ENCODE measurements around the gene KANSL1L. TPM values are rescaled to one million over a fixed set of nuclear protein-coding genes. Genes with fewer than 3 reads are reported as not detected.

KANSL1L gene
- polyA plus RNA-seq, 1 of the 3 experiments (the other 2 are of a cell fraction) = 5.5 TPM

DNA sequence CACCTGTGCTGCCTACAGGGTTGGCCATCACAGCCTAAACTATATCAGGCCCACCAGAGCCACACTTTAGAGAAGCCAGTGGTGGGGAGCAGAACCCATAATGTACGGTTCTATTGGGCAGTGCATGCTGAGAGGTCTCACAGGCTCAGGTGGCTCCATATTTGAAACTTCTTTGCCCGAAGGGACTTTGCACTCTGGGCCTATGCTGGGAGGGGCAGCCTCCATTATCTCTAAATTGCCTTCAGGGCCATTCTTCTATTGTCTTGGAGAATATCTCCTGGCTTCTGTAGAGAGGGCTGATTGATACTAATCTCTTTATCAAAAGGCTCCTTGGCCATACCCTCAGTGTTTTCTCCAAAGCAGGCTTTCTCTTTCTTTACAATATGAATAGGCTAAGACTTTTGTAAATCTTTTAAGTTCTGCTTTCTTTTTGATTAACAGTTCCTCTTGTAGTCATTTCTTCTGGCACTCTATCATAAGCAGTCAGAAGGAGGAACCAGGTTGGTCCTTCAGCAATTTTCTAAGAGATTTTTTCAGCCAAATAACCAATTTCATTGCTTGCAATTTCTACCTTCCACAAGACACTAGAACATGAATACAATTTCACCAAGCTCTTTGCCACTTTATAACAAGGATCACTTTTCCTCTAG is 124.2 kb downstream of the KANSL1L start:
- no peak overlapping the region for H3K4me3 ChIP-seq (ENCODE audit: low read depth in 2 of 2, low read length in 1 of 2)
- WGBS (ENCODE audit: low lambda C conversion rate) = no CpG with 5 or more reads among the region's 2 CpGs
- DNase-seq = no peak
- H3K27ac ChIP-seq (ENCODE audit: low read depth in 2 of 2, low read length in 1 of 2) = no peak overlapping the region
- peaks cover 6 to 7% of the 10 kb centered on the region in 2 experiments for H3K36me3 ChIP-seq (replicated peaks in 1 of 2; ENCODE audit: control insufficient read depth in 1 of 2, insufficient read depth in 2 of 2, low read length in 1 of 2)
- CTCF ChIA-PET = no interaction called here
- H3K27me3 ChIP-seq (ENCODE audit: insufficient read depth) = no peaks in the 10 kb centered on the region
- TF ChIP-seq RAD21 (IDR thresholded peaks at IDR 0.05; ENCODE audit: low read length) (no peak), SIN3A (IDR thresholded peaks at IDR 0.05; ENCODE audit: borderline replicate concordance, low read depth, low read length) (no peak), GATA2 (CRISPR knock-in tag; IDR thresholded peaks at IDR 0.05) (no peak), RFX5 (IDR thresholded peaks at IDR 0.05; ENCODE audit: low read length) (no peak), MAX (IDR thresholded peaks at IDR 0.05; ENCODE audit: low read depth) (no peak), FOSL2 (IDR thresholded peaks at IDR 0.05; ENCODE audit: borderline replicate concordance, low read depth) (no peak), EP300 (IDR thresholded peaks at IDR 0.05; ENCODE audit: borderline replicate concordance in 1 of 2, low read depth in 1 of 2, low read length in 1 of 2) (no peak)
- H3K79me2 ChIP-seq (ENCODE audit: insufficient read depth) = no peaks in the 10 kb centered on the region
- H3K9me3 ChIP-seq = no peaks in the 10 kb centered on the region
- no peak overlapping the region for H3K9ac ChIP-seq
- 0 out of 2 replicates have a peak, but pooled peaks cover 3% of the 10 kb centered on the region for H3K9me2 ChIP-seq
- no peaks in the 10 kb centered on the region for H3K4me1 ChIP-seq (ENCODE audit: control insufficient read depth in 1 of 2, insufficient read depth in 2 of 2, low read depth in 1 of 2, low read length in 1 of 2)
- POLR2A ChIA-PET = no interaction called here
- H3F3A ChIP-seq (replicated peaks; ENCODE audit: insufficient read depth) = no peaks in the 10 kb centered on the region
- H4K20me1 ChIP-seq (ENCODE audit: insufficient read depth) = no peaks in the 10 kb centered on the region
- no peak overlapping the region for H3K4me2 ChIP-seq
- H2AFZ ChIP-seq (ENCODE audit: low read depth) = no peak overlapping the region

DNA sequence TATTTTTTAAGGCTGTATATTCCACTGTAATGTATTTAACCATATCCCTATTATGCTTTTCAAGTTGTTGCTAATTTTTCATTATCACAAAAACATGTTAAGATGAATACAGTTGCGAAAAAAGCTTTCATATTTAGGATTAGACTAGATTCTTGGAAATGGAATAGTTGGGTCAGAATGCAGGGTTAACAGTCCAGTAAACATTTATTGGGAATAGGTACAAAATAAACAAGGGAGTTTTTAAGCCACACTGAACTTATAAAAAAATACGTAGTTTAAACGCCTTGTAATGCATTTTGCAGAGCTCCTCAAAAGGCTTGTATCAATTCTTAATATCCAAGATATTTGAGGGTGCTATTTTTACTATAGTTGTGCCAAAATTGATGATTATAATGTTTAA is 133.1 kb downstream of the KANSL1L start:
- H3K27ac ChIP-seq (ENCODE audit: low read depth in 2 of 2, low read length in 1 of 2) = no peak overlapping the region
- H3K9me2 ChIP-seq = no peaks in the 10 kb centered on the region
- no peak overlapping the region for H3K9ac ChIP-seq
- H3K4me2 ChIP-seq = no peak overlapping the region
- H3K27me3 ChIP-seq (ENCODE audit: insufficient read depth) = no peaks in the 10 kb centered on the region
- ChIA-PET POLR2A (no interaction called here), CTCF (interaction anchor here (0.6 kb wide), 1 partner anchor 580 kb away, joined by 3 read pairs; no protein-coding TSS in a partner anchor)
- H3F3A ChIP-seq (replicated peaks; ENCODE audit: insufficient read depth) = peaks cover 6% of the 10 kb centered on the region
- no peak overlapping the region for H2AFZ ChIP-seq (ENCODE audit: low read depth)
- peaks cover 9 to 14% of the 10 kb centered on the region in 2 experiments for H3K36me3 ChIP-seq (replicated peaks in 1 of 2; ENCODE audit: control insufficient read depth in 1 of 2, insufficient read depth in 2 of 2, low read length in 1 of 2)
- no peaks in the 10 kb centered on the region for H4K20me1 ChIP-seq (ENCODE audit: insufficient read depth)
- H3K79me2 ChIP-seq (ENCODE audit: insufficient read depth) = no peaks in the 10 kb centered on the region
- DNase-seq = no peak
- no peaks in the 10 kb centered on the region for H3K4me1 ChIP-seq (ENCODE audit: control insufficient read depth in 1 of 2, insufficient read depth in 2 of 2, low read depth in 1 of 2, low read length in 1 of 2)
- no peak for TF ChIP-seq GABPA (IDR thresholded peaks at IDR 0.05; ENCODE audit: low read depth)
- no peak for TF ChIP-seq TEAD4 (IDR thresholded peaks at IDR 0.05; ENCODE audit: borderline replicate concordance, insufficient read depth)
- TF ChIP-seq MAX (IDR thresholded peaks at IDR 0.05; ENCODE audit: low read depth) = no peak
- TF ChIP-seq CTCF (IDR thresholded peaks at IDR 0.05) = no peak
- TF ChIP-seq, protein P1, sequence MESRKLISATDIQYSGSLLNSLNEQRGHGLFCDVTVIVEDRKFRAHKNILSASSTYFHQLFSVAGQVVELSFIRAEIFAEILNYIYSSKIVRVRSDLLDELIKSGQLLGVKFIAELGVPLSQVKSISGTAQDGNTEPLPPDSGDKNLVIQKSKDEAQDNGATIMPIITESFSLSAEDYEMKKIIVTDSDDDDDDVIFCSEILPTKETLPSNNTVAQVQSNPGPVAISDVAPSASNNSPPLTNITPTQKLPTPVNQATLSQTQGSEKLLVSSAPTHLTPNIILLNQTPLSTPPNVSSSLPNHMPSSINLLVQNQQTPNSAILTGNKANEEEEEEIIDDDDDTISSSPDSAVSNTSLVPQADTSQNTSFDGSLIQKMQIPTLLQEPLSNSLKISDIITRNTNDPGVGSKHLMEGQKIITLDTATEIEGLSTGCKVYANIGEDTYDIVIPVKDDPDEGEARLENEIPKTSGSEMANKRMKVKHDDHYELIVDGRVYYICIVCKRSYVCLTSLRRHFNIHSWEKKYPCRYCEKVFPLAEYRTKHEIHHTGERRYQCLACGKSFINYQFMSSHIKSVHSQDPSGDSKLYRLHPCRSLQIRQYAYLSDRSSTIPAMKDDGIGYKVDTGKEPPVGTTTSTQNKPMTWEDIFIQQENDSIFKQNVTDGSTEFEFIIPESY (IDR thresholded peaks at IDR 0.05; ENCODE audit: borderline replicate concordance, low read depth) = no peak
- no peak for TF ChIP-seq NRF1 (IDR thresholded peaks at IDR 0.05; ENCODE audit: low read depth, low read length)
- no peak for TF ChIP-seq MEF2A (IDR thresholded peaks at IDR 0.05; ENCODE audit: borderline replicate concordance, low read depth)
- no peak for TF ChIP-seq EP300 (IDR thresholded peaks at IDR 0.05; ENCODE audit: borderline replicate concordance in 1 of 2, low read depth in 1 of 2, low read length in 1 of 2)
- no peak for TF ChIP-seq RXRA (IDR thresholded peaks at IDR 0.05; ENCODE audit: borderline replicate concordance, low read depth)
- TF ChIP-seq MXI1 (IDR thresholded peaks at IDR 0.05; ENCODE audit: low read depth, low read length) = no peak
- no peak for TF ChIP-seq SIN3A (IDR thresholded peaks at IDR 0.05; ENCODE audit: borderline replicate concordance, low read depth, low read length)
- TF ChIP-seq TCF12 (IDR thresholded peaks at IDR 0.05) = no peak
- no peak overlapping the region for H3K4me3 ChIP-seq (ENCODE audit: low read depth in 2 of 2, low read length in 1 of 2)
- WGBS (ENCODE audit: low lambda C conversion rate) = 97% methylated on average over 3 of the region's 3 CpGs
- no peaks in the 10 kb centered on the region for H3K9me3 ChIP-seq
